ENCODE results near the gene TDRD1. TPM values are rescaled to one million over a fixed set of nuclear protein-coding genes. Genes with fewer than 3 reads are reported as not detected.

TDRD1 gene
- total and polyA plus RNA-seq, 2 donors (not counting 1 experiment from before 2014, with no cell fraction given), result 0.10 to 0.22 TPM

GRCh38 chr10:114174695-114175188 is 4.4 kb upstream of the TDRD1 start:
- Histone ChIP-seq H3K79me2 (ENCODE audit: control insufficient read depth, insufficient read depth, low read length) (peaks cover 57% of the 10 kb centered on the region), H3K4me2 (replicated peaks; ENCODE audit: low read depth, low read length, poor library complexity, severe bottlenecking) (peak overlapping the region; percentile 80), H3K27me3 (replicated peaks in 1 of 4; ENCODE audit: control extremely low read depth in 1 of 4, control insufficient read depth in 3 of 4, insufficient read depth in 4 of 4, low read length in 3 of 4) (no peaks in the 10 kb centered on the region), H3K4me1 (ENCODE audit: control insufficient read depth in 2 of 2, insufficient read depth in 2 of 2, low read length in 2 of 2) (peaks cover 11 to 13% of the 10 kb centered on the region in 2 donors), H4K20me1 (ENCODE audit: control insufficient read depth, insufficient read depth, low read length, poor library complexity, severe bottlenecking) (no peaks in the 10 kb centered on the region), H3K36me3 (replicated peaks in 1 of 2; ENCODE audit: control extremely low read depth in 1 of 2, control insufficient read depth in 1 of 2, extremely low read depth in 1 of 2, insufficient read depth in 2 of 2, low read length in 1 of 2) (no peaks in the 10 kb centered on the region), H3K4me3 (ENCODE audit: control extremely low read depth in 1 of 5, extremely low read depth in 1 of 5, insufficient read depth in 1 of 5, low read depth in 2 of 5, low read length in 4 of 5) (peak overlapping the region; percentile 68 to 95 (median 87)), H3K9me3 (ENCODE audit: control extremely low read depth in 1 of 3, control insufficient read depth in 2 of 3, insufficient read depth in 1 of 3, low read length in 2 of 3) (no peaks in the 10 kb centered on the region), H2AFZ (ENCODE audit: insufficient read depth, low read depth, low read length, poor library complexity, severe bottlenecking) (peak overlapping the region; percentile 80), H3K27ac (ENCODE audit: low read length in 2 of 2) (peak overlapping the region; percentile 55 to 65), H3K9ac (ENCODE audit: low read length) (peak overlapping the region; percentile 78)
- CTCF ChIA-PET, result interaction anchor here (0.9 to 1.1 kb wide), 4 partner anchors 129 to 495 kb away, joined by 3 to 4 read pairs (median 4); partner anchors contain the start of gene CASP7
- Mint-ChIP-seq H3K27ac (peak overlapping the region; percentile 86), H3K4me3 (peak overlapping the region; percentile 89), H3K4me1 (peaks cover 34% of the 10 kb centered on the region), H3K9me3 (ENCODE audit: insufficient read depth) (no peaks in the 10 kb centered on the region), H3K27me3 (peaks cover 3% of the 10 kb centered on the region)
- POLR2A ChIA-PET, result interaction anchor here (1.2 kb wide), 1 partner anchor 130 kb away, joined by 6 read pairs; no protein-coding TSS in a partner anchor
- ATAC-seq (ENCODE audit: low read depth) (no peak), DNase-seq (no peak)
- TF ChIP-seq EZH2 (IDR thresholded peaks at IDR 0.05; ENCODE audit: borderline replicate concordance, insufficient read depth, low read depth, low read length, poor library complexity, severe bottlenecking), result no peak
- no peak for TF ChIP-seq CTCF (IDR thresholded peaks at IDR 0.05)
- WGBS (ENCODE audit: insufficient coverage), result 3% methylated on average over 12 of the region's 19 CpGs
- intact Hi-C loops (cut with micrococcal nuclease), result loop anchor here (1.0 to 10.0 kb wide), 8 partner anchors 42 to 764 kb away; partner anchors contain the start of genes DCLRE1A, FHIP2A, NHLRC2 and TRUB1

- Histone ChIP-seq H2AFZ (ENCODE audit: insufficient read depth, low read depth, low read length, poor library complexity, severe bottlenecking) (no peak overlapping the region), H3K27ac (ENCODE audit: low read length in 2 of 2) (no peak overlapping the region), H3K79me2 (ENCODE audit: control insufficient read depth, insufficient read depth, low read length) (peaks cover 47% of the 10 kb centered on the region), H3K4me1 (ENCODE audit: control insufficient read depth in 2 of 2, insufficient read depth in 2 of 2, low read length in 2 of 2) (peaks cover 11 to 13% of the 10 kb centered on the region in 2 donors), H3K9ac (ENCODE audit: low read length) (no peak overlapping the region), H3K9me3 (ENCODE audit: control extremely low read depth in 1 of 3, control insufficient read depth in 2 of 3, insufficient read depth in 1 of 3, low read length in 2 of 3) (no peaks in the 10 kb centered on the region), H3K36me3 (replicated peaks in 1 of 2; ENCODE audit: control extremely low read depth in 1 of 2, control insufficient read depth in 1 of 2, extremely low read depth in 1 of 2, insufficient read depth in 2 of 2, low read length in 1 of 2) (no peaks in the 10 kb centered on the region), H4K20me1 (ENCODE audit: control insufficient read depth, insufficient read depth, low read length, poor library complexity, severe bottlenecking) (no peaks in the 10 kb centered on the region), H3K27me3 (replicated peaks in 1 of 4; ENCODE audit: control extremely low read depth in 1 of 4, control insufficient read depth in 3 of 4, insufficient read depth in 4 of 4, low read length in 3 of 4) (no peaks in the 10 kb centered on the region), H3K4me2 (replicated peaks; ENCODE audit: low read depth, low read length, poor library complexity, severe bottlenecking) (no peak overlapping the region), H3K4me3 (ENCODE audit: control extremely low read depth in 1 of 5, extremely low read depth in 1 of 5, insufficient read depth in 1 of 5, low read depth in 2 of 5, low read length in 4 of 5) (no peak overlapping the region)
- Mint-ChIP-seq H3K27me3 (peaks cover 3% of the 10 kb centered on the region), H3K9me3 (ENCODE audit: insufficient read depth) (no peaks in the 10 kb centered on the region), H3K4me3 (peak overlapping the region; percentile 40), H3K27ac (no peak overlapping the region), H3K4me1 (peaks cover 32% of the 10 kb centered on the region)
- no CpG with 5 or more reads among the region's 1 CpG for WGBS (ENCODE audit: insufficient coverage)
- TF ChIP-seq CTCF (IDR thresholded peaks at IDR 0.05) (no peak), EZH2 (IDR thresholded peaks at IDR 0.05; ENCODE audit: borderline replicate concordance, insufficient read depth, low read depth, low read length, poor library complexity, severe bottlenecking) (no peak)
- ATAC-seq (ENCODE audit: low read depth) (no peak), DNase-seq (no peak)
- ChIA-PET CTCF (no interaction called here), POLR2A (no interaction called here)
- intact Hi-C loops (cut with micrococcal nuclease), result loop anchor here (2.0 to 10.0 kb wide), 5 partner anchors 151 to 763 kb away; partner anchors contain the start of genes DCLRE1A, FHIP2A, NHLRC2 and TRUB1
These were observed 3.5 kb upstream of the TDRD1 start for GRCh38 chr10:114175667-114176066.

Measured in B cell (primary cell).